HUDEP-2 (cell line): ENCODE data around the gene TP53BP1.
"Not testable (repeated sequence)": the region's sequence is repeated elsewhere in the genome, so short reads cannot be mapped to it uniquely, and the experiment has no call there.

Experiments
- DNase-seq, 76 experiments: peaks; one replicate each; lab custom pipeline; 2025; ENCODE audit not compliant: unreplicated experiment in 76 of 76; lab: John Stamatoyannopoulos, UW

Gene TP53BP1, protein sequence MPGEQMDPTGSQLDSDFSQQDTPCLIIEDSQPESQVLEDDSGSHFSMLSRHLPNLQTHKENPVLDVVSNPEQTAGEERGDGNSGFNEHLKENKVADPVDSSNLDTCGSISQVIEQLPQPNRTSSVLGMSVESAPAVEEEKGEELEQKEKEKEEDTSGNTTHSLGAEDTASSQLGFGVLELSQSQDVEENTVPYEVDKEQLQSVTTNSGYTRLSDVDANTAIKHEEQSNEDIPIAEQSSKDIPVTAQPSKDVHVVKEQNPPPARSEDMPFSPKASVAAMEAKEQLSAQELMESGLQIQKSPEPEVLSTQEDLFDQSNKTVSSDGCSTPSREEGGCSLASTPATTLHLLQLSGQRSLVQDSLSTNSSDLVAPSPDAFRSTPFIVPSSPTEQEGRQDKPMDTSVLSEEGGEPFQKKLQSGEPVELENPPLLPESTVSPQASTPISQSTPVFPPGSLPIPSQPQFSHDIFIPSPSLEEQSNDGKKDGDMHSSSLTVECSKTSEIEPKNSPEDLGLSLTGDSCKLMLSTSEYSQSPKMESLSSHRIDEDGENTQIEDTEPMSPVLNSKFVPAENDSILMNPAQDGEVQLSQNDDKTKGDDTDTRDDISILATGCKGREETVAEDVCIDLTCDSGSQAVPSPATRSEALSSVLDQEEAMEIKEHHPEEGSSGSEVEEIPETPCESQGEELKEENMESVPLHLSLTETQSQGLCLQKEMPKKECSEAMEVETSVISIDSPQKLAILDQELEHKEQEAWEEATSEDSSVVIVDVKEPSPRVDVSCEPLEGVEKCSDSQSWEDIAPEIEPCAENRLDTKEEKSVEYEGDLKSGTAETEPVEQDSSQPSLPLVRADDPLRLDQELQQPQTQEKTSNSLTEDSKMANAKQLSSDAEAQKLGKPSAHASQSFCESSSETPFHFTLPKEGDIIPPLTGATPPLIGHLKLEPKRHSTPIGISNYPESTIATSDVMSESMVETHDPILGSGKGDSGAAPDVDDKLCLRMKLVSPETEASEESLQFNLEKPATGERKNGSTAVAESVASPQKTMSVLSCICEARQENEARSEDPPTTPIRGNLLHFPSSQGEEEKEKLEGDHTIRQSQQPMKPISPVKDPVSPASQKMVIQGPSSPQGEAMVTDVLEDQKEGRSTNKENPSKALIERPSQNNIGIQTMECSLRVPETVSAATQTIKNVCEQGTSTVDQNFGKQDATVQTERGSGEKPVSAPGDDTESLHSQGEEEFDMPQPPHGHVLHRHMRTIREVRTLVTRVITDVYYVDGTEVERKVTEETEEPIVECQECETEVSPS (N-terminal part only)

DNA sequence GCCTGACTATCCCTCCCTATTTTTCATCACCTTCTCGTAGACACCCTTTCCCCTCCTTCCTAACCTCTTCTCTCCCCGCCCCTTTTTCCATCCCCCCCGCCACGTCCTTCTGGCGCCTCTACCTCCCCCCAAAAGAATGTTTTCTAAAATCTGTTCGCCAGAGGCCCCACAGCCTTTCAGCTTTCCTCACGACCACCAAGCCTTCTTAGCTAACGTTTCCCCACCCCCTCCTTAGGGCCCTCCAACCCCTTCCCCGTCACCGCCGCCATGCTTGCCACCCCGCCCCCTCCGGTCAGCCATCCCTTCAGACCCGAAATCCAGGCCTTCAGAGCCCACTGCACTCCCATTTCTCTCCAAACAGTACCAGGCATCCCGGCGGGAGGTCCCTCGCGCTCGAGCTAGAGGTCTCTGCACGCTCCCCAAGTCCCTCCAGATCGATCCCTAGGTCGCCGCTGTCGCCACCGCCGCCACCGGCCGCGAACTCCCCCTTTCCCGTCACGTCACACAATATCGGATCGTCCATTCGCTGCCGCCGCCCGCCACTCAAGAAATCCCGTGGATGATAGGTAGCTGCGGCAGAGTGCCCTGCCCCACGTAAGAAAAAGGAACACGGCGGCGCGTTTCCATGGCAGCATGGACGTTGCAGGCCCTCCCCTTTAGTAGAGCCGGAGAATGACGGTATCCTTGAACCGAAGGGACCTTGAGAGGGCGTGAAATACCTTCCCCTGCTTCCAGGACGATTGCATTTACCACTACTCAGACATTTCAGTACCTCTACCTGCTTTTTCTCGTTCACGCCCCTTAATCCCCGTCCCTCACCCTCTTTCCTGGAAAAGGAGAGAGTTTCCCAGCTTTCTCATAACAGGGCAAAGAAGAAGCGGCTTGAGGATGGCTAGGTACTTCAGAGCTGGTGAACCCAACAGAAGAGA is at the start of gene TP53BP1:
Gene TP53BP1 (minus strand): TSS at position 484 of the 929 bp plus-strand sequence. CDS start 113 bp downstream, at position 371.
- DNase-seq, result peak in 74 of 76 experiments; percentile 22 to 93 (median 82)

DNA sequence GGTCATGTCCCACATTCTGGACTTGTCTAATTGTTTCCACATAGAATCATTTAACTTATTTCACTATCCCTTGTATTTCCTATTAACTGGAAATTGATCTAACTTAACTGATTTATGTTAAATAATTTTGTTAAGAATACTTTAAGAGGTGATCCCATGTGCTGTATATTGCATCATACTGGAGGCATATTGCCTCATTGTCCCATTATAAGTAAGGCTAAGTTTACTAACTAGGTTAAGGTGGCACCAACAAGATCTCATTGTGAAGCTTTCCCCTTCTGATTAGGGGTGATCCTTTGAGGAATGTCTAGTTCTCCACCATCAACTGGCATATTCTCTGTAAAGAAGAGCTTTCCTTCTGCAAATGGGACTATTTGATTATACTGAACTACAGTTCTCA is 48.8 kb upstream of the TP53BP1 start:
- no peak for DNase-seq

DNA sequence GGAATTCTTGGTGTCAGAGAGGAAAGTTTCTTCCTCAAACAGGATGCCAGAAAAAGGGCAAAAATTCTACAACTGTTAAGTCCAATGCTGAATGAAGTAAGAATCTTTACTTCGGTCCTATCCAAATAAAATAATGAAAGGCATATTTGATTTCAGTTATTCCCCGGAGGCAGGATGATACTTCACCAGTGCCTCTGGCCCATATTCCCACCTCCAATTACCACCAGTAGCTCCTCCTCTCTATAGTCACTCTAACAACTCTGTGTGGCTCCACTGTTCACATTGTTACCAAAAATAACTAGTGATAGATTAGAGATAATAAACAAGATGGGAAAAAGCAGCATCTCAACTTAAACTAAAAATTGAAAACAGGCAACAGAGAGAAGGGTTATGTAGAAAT is 45.1 kb upstream of the TP53BP1 start:
- DNase-seq, result no peak

DNA sequence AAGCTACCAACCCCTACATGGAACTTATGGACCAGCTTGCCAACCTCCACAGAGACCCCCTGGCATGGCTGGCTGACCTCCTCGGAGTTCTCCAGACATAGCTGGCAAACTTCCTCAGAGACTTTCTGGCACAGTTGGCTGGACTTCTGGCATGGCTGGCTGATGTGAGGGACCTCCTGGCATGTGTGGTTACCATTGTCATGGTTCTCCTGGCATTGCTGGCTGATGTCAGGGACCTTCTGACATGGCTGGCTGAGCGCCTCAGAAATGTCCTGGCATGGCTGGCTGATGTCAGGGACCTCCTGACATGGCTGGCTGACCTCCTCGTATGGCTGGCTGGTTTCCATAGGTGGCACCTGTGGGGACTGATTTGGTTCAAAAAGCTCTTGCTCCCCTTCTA is 41.9 kb upstream of the TP53BP1 start:
- no peak for DNase-seq

DNA sequence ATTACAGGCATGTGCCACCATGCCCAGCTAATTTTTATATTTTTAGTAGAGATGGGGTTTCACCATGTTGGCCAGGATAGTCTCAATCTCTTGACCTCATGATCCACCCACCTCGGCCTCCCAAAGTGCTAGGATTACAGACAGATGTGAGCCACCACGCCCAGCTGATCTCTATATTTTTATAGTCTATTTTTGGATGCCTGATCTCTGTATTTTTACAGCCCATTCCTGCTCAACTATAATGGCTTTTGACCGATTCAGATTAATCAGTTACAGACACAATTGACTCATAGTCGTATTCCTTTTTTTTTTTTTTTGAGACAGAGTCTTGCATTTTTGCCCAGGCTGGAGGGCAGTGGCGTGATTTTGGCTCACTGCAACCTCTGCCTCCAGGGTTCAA is 39.9 kb upstream of the TP53BP1 start:
- not testable (repeated sequence) for DNase-seq

DNA sequence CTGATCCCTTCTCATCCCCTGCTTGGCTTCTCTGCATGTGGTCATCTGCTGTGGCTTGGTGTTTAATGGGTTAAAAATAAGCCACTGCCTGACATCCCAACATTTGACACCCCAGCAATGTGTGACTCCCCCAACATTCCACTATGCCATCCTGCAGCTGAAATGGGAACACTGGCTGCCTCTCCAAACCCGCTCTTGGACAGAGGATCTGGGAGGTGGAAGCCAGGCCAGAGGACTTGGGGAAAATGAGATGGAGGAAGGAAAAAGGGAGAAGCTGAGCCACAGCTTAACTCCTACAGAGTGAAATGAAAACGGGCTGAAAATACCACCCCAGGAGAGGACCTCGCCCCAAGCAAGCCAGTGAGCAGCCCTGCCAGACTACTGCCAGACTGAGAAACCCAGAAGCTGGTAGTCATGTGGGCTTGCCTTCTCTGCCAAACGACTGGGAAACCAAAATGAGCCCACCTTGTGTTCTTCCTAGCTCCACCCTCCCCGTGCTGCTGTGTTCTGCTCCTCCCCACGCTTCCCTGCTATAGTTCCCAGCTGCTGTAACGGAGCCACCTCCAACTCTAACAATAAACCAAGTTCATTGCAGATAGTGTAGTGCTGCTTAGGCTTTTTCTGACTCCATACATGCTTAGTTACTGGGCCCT is 38.2 kb upstream of the TP53BP1 start:
- no peak for DNase-seq

DNA sequence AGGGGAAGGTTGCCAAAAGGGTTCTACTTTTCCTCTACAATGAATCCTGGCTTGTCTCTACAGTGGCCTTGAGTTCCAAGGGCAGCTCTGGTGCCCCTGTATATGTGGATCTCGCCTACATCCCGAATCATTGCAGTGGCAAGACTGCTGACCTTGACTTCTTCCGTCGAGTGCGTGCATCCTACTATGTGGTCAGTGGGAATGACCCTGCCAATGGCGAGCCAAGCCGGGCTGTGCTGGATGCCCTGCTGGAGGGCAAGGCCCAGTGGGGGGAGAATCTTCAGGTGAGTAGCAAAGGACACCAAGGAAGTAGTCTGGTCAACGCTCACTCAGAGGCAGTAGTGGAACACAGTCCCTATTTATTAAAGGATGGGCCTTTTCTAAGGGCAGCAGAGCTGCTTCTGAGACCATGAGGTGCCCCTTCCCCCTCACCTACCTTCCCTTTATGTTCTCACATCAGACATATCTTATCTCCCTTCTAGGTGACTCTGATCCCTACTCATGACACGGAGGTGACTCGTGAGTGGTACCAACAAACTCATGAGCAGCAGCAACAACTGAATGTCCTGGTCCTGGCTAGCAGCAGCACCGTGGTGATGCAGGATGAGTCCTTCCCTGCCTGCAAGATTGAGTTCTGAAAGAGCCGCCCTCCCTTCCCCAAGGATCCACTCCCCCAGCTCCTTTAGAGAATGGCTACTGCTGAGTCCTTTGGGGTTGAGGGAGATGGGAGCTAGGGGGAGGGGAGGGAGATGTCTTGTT is 36.8 kb upstream of the TP53BP1 start:
- DNase-seq, result no peak

DNA sequence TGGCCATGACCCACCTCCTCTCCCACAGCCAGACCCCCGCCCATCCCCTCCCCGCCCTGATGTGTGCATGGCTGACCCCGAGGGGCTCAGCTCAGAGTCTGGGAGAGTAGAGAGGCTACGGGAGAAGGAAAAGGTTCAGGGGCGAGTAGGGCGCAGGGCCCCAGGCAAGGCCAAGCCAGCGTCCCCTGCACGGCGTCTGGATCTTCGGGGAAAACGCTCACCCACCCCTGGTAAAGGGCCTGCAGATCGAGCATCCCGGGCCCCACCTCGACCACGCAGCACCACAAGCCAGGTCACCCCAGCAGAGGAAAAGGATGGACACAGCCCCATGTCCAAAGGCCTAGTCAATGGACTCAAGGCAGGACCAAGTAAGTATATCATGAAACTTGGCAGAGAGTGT is 36.2 kb upstream of the TP53BP1 start:
- DNase-seq, result no peak

DNA sequence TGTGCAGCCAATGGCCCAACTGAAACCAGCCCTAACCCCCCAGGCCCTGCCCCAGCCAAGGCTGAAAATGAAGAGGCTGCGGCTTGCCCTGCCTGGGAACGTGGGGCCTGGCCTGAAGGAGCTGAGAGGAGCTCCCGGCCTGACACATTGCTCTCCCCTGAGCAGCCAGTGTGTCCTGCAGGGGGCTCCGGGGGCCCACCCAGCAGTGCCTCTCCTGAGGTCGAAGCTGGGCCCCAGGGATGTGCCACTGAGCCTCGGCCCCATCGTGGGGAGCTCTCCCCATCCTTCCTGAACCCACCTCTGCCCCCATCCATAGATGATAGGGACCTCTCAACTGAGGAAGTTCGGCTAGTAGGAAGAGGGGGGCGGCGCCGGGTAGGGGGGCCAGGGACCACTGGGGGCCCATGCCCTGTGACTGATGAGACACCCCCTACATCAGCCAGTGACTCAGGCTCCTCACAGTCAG is 35.6 kb upstream of the TP53BP1 start:
- DNase-seq, result no peak

DNA sequence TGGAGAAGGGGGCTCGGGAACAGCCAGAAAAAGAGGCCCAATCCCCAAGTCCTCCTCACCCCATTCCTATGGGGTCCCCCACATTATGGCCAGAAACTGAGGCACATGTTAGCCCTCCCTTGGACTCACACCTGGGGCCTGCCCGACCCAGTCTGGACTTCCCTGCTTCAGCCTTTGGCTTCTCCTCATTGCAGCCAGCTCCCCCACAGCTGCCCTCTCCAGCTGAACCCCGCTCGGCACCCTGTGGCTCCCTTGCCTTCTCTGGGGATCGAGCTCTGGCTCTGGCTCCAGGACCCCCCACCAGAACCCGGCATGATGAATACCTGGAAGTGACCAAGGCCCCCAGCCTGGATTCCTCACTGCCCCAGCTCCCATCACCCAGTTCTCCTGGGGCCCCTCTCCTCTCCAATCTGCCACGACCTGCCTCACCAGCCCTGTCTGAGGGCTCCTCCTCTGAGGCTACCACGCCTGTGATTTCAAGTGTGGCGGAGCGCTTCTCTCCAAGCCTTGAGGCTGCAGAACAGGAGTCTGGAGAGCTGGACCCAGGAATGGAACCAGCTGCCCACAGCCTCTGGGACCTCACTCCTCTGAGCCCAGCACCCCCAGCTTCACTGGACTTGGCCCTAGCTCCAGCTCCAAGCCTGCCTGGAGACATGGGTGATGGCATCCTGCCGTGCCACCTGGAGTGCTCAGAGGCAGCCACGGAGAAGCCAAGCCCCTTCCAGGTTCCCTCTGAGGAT is 35.0 kb upstream of the TP53BP1 start:
- no peak for DNase-seq

DNA sequence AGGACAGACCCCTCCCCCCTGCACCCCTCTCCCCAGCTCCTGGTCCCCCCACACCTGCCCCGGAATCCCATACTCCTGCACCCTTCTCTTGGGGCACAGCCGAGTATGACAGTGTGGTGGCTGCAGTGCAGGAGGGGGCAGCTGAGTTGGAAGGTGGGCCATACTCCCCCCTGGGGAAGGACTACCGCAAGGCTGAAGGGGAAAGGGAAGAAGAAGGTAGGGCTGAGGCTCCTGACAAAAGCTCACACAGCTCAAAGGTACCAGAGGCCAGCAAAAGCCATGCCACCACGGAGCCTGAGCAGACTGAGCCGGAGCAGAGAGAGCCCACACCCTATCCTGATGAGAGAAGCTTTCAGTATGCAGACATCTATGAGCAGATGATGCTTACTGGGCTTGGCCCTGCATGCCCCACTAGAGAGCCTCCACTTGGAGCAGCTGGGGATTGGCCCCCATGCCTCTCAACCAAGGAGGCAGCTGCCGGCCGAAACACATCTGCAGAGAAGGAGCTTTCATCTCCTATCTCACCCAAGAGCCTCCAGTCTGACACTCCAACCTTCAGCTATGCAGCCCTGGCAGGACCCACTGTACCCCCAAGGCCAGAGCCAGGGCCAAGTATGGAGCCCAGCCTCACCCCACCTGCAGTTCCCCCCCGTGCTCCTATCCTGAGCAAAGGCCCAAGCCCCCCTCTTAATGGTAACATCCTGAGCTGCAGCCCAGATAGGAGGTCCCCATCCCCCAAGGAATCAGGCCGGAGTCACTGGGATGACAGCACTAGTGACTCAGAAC is 34.3 kb upstream of the TP53BP1 start:
- no peak for DNase-seq

DNA sequence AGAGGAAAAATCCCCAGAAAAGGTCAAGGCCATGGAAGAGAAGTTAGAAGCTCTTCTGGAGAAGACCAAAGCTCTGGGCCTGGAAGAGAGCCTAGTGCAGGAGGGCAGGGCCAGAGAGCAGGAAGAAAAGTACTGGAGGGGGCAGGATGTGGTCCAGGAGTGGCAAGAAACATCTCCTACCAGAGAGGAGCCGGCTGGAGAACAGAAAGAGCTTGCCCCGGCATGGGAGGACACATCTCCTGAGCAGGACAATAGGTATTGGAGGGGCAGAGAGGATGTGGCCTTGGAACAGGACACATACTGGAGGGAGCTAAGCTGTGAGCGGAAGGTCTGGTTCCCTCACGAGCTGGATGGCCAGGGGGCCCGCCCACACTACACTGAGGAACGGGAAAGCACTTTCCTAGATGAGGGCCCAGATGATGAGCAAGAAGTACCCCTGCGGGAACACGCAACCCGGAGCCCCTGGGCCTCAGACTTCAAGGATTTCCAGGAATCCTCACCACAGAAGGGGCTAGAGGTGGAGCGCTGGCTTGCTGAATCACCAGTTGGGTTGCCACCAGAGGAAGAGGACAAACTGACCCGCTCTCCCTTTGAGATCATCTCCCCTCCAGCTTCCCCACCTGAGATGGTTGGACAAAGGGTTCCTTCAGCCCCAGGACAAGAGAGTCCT is 33.4 kb upstream of the TP53BP1 start:
- DNase-seq, result no peak

DNA sequence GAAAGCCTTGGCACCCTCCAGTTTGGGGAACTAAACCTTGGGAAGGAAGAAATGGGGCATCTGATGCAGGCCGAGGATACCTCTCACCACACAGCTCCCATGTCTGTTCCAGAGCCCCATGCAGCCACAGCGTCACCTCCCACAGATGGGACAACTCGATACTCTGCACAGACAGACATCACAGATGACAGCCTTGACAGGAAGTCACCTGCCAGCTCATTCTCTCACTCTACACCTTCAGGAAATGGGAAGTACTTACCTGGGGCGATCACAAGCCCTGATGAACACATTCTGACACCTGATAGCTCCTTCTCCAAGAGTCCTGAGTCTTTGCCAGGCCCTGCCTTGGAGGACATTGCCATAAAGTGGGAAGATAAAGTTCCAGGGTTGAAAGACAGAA is 32.2 kb upstream of the TP53BP1 start:
- no peak for DNase-seq

DNA sequence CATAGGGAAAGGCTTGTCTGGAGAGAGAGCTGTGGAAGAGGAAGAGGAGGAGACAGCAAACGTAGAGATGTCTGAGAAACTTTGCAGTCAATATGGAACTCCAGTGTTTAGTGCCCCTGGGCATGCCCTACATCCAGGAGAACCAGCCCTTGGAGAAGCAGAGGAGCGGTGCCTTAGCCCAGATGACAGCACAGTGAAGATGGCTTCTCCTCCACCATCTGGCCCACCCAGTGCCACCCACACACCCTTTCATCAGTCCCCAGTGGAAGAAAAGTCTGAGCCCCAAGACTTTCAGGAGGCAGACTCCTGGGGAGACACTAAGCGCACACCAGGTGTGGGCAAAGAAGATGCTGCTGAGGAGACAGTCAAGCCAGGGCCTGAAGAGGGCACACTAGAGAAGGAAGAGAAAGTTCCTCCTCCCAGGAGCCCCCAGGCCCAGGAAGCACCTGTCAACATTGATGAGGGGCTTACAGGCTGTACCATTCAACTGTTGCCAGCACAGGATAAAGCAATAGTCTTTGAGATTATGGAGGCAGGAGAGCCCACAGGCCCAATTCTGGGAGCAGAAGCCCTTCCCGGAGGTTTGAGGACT is 31.4 kb upstream of the TP53BP1 start:
- no peak for DNase-seq

DNA sequence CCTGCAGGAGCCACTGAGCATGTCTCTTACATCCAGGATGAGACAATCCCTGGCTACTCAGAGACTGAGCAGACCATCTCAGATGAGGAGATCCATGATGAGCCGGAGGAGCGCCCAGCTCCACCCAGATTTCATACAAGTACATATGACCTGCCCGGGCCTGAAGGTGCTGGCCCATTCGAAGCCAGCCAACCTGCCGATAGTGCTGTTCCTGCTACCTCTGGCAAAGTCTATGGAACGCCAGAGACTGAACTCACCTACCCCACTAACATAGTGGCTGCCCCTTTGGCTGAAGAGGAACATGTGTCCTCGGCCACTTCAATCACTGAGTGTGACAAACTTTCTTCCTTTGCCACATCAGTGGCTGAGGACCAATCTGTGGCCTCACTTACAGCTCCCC is 30.7 kb upstream of the TP53BP1 start:
- no peak for DNase-seq

DNA sequence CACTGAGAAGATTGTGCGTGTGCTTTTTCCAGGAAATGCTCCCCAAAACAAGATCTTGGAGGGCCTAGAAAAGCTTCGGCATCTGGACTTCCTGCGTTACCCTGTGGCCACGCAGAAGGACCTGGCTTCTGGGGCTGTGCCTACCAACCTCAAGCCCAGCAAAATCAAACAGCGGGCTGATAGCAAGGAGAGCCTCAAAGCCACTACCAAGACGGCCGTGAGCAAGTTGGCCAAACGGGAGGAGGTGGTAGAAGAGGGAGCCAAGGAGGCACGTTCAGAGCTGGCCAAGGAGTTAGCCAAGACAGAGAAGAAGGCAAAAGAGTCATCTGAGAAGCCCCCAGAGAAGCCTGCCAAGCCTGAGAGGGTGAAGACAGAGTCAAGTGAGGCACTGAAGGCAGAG is 29.3 kb upstream of the TP53BP1 start:
- DNase-seq, result no peak
